ENCODE measurements around the gene MRGPRG. TPM values are rescaled to one million over a fixed set of nuclear protein-coding genes. Genes with fewer than 3 reads are reported as not detected.
"Not testable (repeated sequence)": the region's sequence is repeated elsewhere in the genome, so short reads cannot be mapped to it uniquely, and the experiment has no call there.

The MRGPRG gene
- polyA plus RNA-seq (not detected in 2 replicates), polyA minus RNA-seq (not detected in 2 replicates)

GRCh38 chr11:3218483-3219280 is at the start of gene MRGPRG:
Gene MRGPRG, minus strand, starts transcription at chr11:3218813. Its CDS starts 0 bp downstream, at chr11:3218813.
- no peak within 1 kb of the TSS for H3K4me2 ChIP-seq (ENCODE audit: low read length)
- H3K9me3 ChIP-seq (ENCODE audit: low read length), result no peaks in the 10 kb centered on the region
- no peaks in the 10 kb centered on the region for H3K27me3 ChIP-seq (ENCODE audit: insufficient read depth, low read depth, low read length)
- H3K27ac ChIP-seq (ENCODE audit: low read length), result no peak within 1 kb of the TSS
- H3K9me2 ChIP-seq (ENCODE audit: insufficient read depth, low read length), result no peaks in the 10 kb centered on the region
- H3K4me3 ChIP-seq (ENCODE audit: low read length), result no peak within 1 kb of the TSS
- H4K20me1 ChIP-seq (ENCODE audit: insufficient read depth), result no peaks in the 10 kb centered on the region
- TF ChIP-seq EZH2 (IDR thresholded peaks at IDR 0.05; ENCODE audit: borderline replicate concordance, insufficient read depth, low read length, poor library complexity, severe bottlenecking), result no peak
- no peak for TF ChIP-seq CTCF (IDR thresholded peaks at IDR 0.05; ENCODE audit: poor library complexity, severe bottlenecking)
- TF ChIP-seq MXI1 (conservative IDR thresholded peaks at IDR 0.05; ENCODE audit: poor library complexity, severe bottlenecking), result no peak
- TF ChIP-seq EP300 (conservative IDR thresholded peaks at IDR 0.05; ENCODE audit: poor library complexity, severe bottlenecking), result no peak
- TF ChIP-seq TAF1 (IDR thresholded peaks at IDR 0.05; ENCODE audit: low read depth), result no peak
- TF ChIP-seq POLR2AphosphoS5 (IDR thresholded peaks at IDR 0.05), result no peak
- no peak for TF ChIP-seq RAD21 (conservative IDR thresholded peaks at IDR 0.05)
- no peak for TF ChIP-seq SMC3 (conservative IDR thresholded peaks at IDR 0.05; ENCODE audit: poor library complexity)
- no peak for TF ChIP-seq REST (IDR thresholded peaks at IDR 0.05; ENCODE audit: borderline replicate concordance)
- no peak within 1 kb of the TSS for H3K9ac ChIP-seq (ENCODE audit: low read length)
- no peaks in the 10 kb centered on the region for H3F3A ChIP-seq (ENCODE audit: insufficient read depth, low read length, poor library complexity, severe bottlenecking)
- no peak within 1 kb of the TSS for H2AFZ ChIP-seq (ENCODE audit: low read depth, low read length)
- H3K79me2 ChIP-seq (replicated peaks; ENCODE audit: insufficient read depth, low read length), result no peaks in the 10 kb centered on the region
- no peaks in the 10 kb centered on the region for H3K36me3 ChIP-seq (ENCODE audit: insufficient read depth, low read length)

- H3F3A ChIP-seq (ENCODE audit: insufficient read depth, low read length, poor library complexity, severe bottlenecking); H2AFZ ChIP-seq (ENCODE audit: low read depth, low read length); H3K4me3 ChIP-seq (ENCODE audit: low read length); H3K79me2 ChIP-seq (replicated peaks; ENCODE audit: insufficient read depth, low read length); H3K36me3 ChIP-seq (ENCODE audit: insufficient read depth, low read length); H4K20me1 ChIP-seq (ENCODE audit: insufficient read depth); H3K27ac ChIP-seq (ENCODE audit: low read length); H3K9me2 ChIP-seq (ENCODE audit: insufficient read depth, low read length); H3K27me3 ChIP-seq (ENCODE audit: insufficient read depth, low read depth, low read length); H3K9ac ChIP-seq (ENCODE audit: low read length); H3K9me3 ChIP-seq (ENCODE audit: low read length); H3K4me2 ChIP-seq (ENCODE audit: low read length): not testable (repeated sequence)
Measured at GRCh38 chr11:3262548-3262947, 43.9 kb upstream of the MRGPRG start.

- H3K9me3 ChIP-seq (ENCODE audit: low read length); H3K9me2 ChIP-seq (ENCODE audit: insufficient read depth, low read length); H3K27me3 ChIP-seq (ENCODE audit: insufficient read depth, low read depth, low read length); H3K4me3 ChIP-seq (ENCODE audit: low read length); H3K27ac ChIP-seq (ENCODE audit: low read length); H3K36me3 ChIP-seq (ENCODE audit: insufficient read depth, low read length); H3K4me2 ChIP-seq (ENCODE audit: low read length); H3K9ac ChIP-seq (ENCODE audit: low read length); H4K20me1 ChIP-seq (ENCODE audit: insufficient read depth); H3F3A ChIP-seq (ENCODE audit: insufficient read depth, low read length, poor library complexity, severe bottlenecking); H2AFZ ChIP-seq (ENCODE audit: low read depth, low read length); H3K79me2 ChIP-seq (replicated peaks; ENCODE audit: insufficient read depth, low read length): not testable (repeated sequence)
Measured at GRCh38 chr11:3261831-3262230, 43.2 kb upstream of the MRGPRG start.

GRCh38 chr11:3257509-3257908 is 38.9 kb upstream of the MRGPRG start:
- H3K4me3 ChIP-seq (ENCODE audit: low read length); H3K36me3 ChIP-seq (ENCODE audit: insufficient read depth, low read length); H3K27ac ChIP-seq (ENCODE audit: low read length); H4K20me1 ChIP-seq (ENCODE audit: insufficient read depth); H3K4me2 ChIP-seq (ENCODE audit: low read length); H3K9me2 ChIP-seq (ENCODE audit: insufficient read depth, low read length); H3K9me3 ChIP-seq (ENCODE audit: low read length); H3K79me2 ChIP-seq (replicated peaks; ENCODE audit: insufficient read depth, low read length); H3F3A ChIP-seq (ENCODE audit: insufficient read depth, low read length, poor library complexity, severe bottlenecking); H3K27me3 ChIP-seq (ENCODE audit: insufficient read depth, low read depth, low read length); H3K9ac ChIP-seq (ENCODE audit: low read length); H2AFZ ChIP-seq (ENCODE audit: low read depth, low read length): not testable (repeated sequence)

- H3K79me2 ChIP-seq (replicated peaks; ENCODE audit: insufficient read depth, low read length); H3F3A ChIP-seq (ENCODE audit: insufficient read depth, low read length, poor library complexity, severe bottlenecking); H3K4me3 ChIP-seq (ENCODE audit: low read length); H3K9ac ChIP-seq (ENCODE audit: low read length); H2AFZ ChIP-seq (ENCODE audit: low read depth, low read length); H3K27ac ChIP-seq (ENCODE audit: low read length); H4K20me1 ChIP-seq (ENCODE audit: insufficient read depth); H3K9me2 ChIP-seq (ENCODE audit: insufficient read depth, low read length); H3K27me3 ChIP-seq (ENCODE audit: insufficient read depth, low read depth, low read length); H3K4me2 ChIP-seq (ENCODE audit: low read length); H3K9me3 ChIP-seq (ENCODE audit: low read length); H3K36me3 ChIP-seq (ENCODE audit: insufficient read depth, low read length): not testable (repeated sequence)
Measured at GRCh38 chr11:3255241-3255640, 36.6 kb upstream of the MRGPRG start.

Measured in neural cell (in vitro differentiated cells).